Activated T-cell treated with anti-CD3 and anti-CD28 coated beads, Interleukin-2, amount 50 U/mL, for 24 hours (primary cell): ENCODE measurements around the gene ZNF385A.
A peak's percentile ranks its signal among the peaks of the same experiment; 100 is the strongest.

Experiments
- DNase-seq: peaks from one replicate; pipeline ENCODE4 v3.0.0-alpha.2; 2020
- H3K27ac Mint-ChIP-seq: 2 replicates; pipeline ENCODE4 v1.8.0; 2020; ENCODE audit warnings: mild to moderate bottlenecking, mixed read lengths
- H3K27me3 Mint-ChIP-seq: 2 replicates; pipeline ENCODE4 v1.8.0; 2020; ENCODE audit warnings: mixed read lengths
- H3K36me3 Mint-ChIP-seq: 2 replicates; pipeline ENCODE4 v1.8.0; 2020; ENCODE audit warnings: low read depth, mixed read lengths
- H3K4me1 Mint-ChIP-seq: 2 replicates; pipeline ENCODE4 v1.8.0; 2020; ENCODE audit warnings: low read depth, mixed read lengths
- H3K4me3 Mint-ChIP-seq: 2 replicates; pipeline ENCODE4 v1.8.0; 2020; ENCODE audit warnings: mild to moderate bottlenecking, moderate library complexity, mixed read lengths
- H3K9me3 Mint-ChIP-seq: 2 replicates; pipeline ENCODE4 v1.8.0; 2020; ENCODE audit warnings: mixed read lengths

Gene ZNF385A

GRCh38 chr12:54377797-54378515, 6.6 kb downstream of the ZNF385A start:
- no peaks in the 10 kb centered on the region for H3K9me3 Mint-ChIP-seq
- no peak for DNase-seq
- H3K36me3 Mint-ChIP-seq, result no peaks in the 10 kb centered on the region
- H3K4me1 Mint-ChIP-seq, result peaks cover 15% of the 10 kb centered on the region
- H3K4me3 Mint-ChIP-seq, result no peak overlapping the region
- no peak overlapping the region for H3K27ac Mint-ChIP-seq
- no peaks in the 10 kb centered on the region for H3K27me3 Mint-ChIP-seq

- H3K4me1 Mint-ChIP-seq, result peaks cover 14% of the 10 kb centered on the region
- H3K9me3 Mint-ChIP-seq, result no peaks in the 10 kb centered on the region
- H3K36me3 Mint-ChIP-seq, result no peaks in the 10 kb centered on the region
- H3K27ac Mint-ChIP-seq, result no peak overlapping the region
- H3K4me3 Mint-ChIP-seq, result no peak overlapping the region
- DNase-seq, result no peak
- no peaks in the 10 kb centered on the region for H3K27me3 Mint-ChIP-seq
Measured at GRCh38 chr12:54377007-54377406, 7.5 kb downstream of the ZNF385A start.

- H3K4me3 Mint-ChIP-seq, result no peak overlapping the region
- no peak overlapping the region for H3K27ac Mint-ChIP-seq
- no peak for DNase-seq
- no peaks in the 10 kb centered on the region for H3K36me3 Mint-ChIP-seq
- no peaks in the 10 kb centered on the region for H3K9me3 Mint-ChIP-seq
- peaks cover 15% of the 10 kb centered on the region for H3K4me1 Mint-ChIP-seq
- no peaks in the 10 kb centered on the region for H3K27me3 Mint-ChIP-seq
Measured at GRCh38 chr12:54376596-54376995, 7.9 kb downstream of the ZNF385A start.

GRCh38 chr12:54375259-54375579, 9.3 kb downstream of the ZNF385A start:
- H3K27me3 Mint-ChIP-seq, result no peaks in the 10 kb centered on the region
- no peak for DNase-seq
- H3K4me3 Mint-ChIP-seq, result no peak overlapping the region
- H3K9me3 Mint-ChIP-seq, result no peaks in the 10 kb centered on the region
- H3K36me3 Mint-ChIP-seq, result no peaks in the 10 kb centered on the region
- no peak overlapping the region for H3K27ac Mint-ChIP-seq
- H3K4me1 Mint-ChIP-seq, result peaks cover 15% of the 10 kb centered on the region

- H3K27ac Mint-ChIP-seq, result no peak overlapping the region
- peaks cover 15% of the 10 kb centered on the region for H3K4me1 Mint-ChIP-seq
- no peaks in the 10 kb centered on the region for H3K27me3 Mint-ChIP-seq
- no peaks in the 10 kb centered on the region for H3K36me3 Mint-ChIP-seq
- H3K9me3 Mint-ChIP-seq, result no peaks in the 10 kb centered on the region
- DNase-seq, result no peak
- no peak overlapping the region for H3K4me3 Mint-ChIP-seq
Measured at GRCh38 chr12:54374562-54375258, 9.8 kb downstream of the ZNF385A start.

GRCh38 chr12:54373649-54374561, 10.6 kb downstream of the ZNF385A start:
- Mint-ChIP-seq H3K4me1 (peaks cover 15% of the 10 kb centered on the region), H3K9me3 (no peaks in the 10 kb centered on the region), H3K4me3 (no peak overlapping the region), H3K27me3 (no peaks in the 10 kb centered on the region), H3K36me3 (no peaks in the 10 kb centered on the region), H3K27ac (no peak overlapping the region)
- DNase-seq, result no peak

GRCh38 chr12:54372113-54372806, 12.3 kb downstream of the ZNF385A start:
- H3K4me1 Mint-ChIP-seq, result peaks cover 27% of the 10 kb centered on the region
- H3K36me3 Mint-ChIP-seq, result no peaks in the 10 kb centered on the region
- peak overlapping the region; percentile 61 for H3K27ac Mint-ChIP-seq
- no peak for DNase-seq
- no peaks in the 10 kb centered on the region for H3K9me3 Mint-ChIP-seq
- H3K4me3 Mint-ChIP-seq, result no peak overlapping the region
- no peaks in the 10 kb centered on the region for H3K27me3 Mint-ChIP-seq

GRCh38 chr12:54371328-54372112, 13.0 kb downstream of the ZNF385A start:
- H3K9me3 Mint-ChIP-seq, result no peaks in the 10 kb centered on the region
- H3K4me1 Mint-ChIP-seq, result peaks cover 27% of the 10 kb centered on the region
- H3K27me3 Mint-ChIP-seq, result no peaks in the 10 kb centered on the region
- no peak overlapping the region for H3K4me3 Mint-ChIP-seq
- no peak overlapping the region for H3K27ac Mint-ChIP-seq
- DNase-seq, result no peak
- no peaks in the 10 kb centered on the region for H3K36me3 Mint-ChIP-seq

- Mint-ChIP-seq H3K9me3 (no peaks in the 10 kb centered on the region), H3K36me3 (no peaks in the 10 kb centered on the region), H3K27me3 (no peaks in the 10 kb centered on the region), H3K4me1 (peaks cover 27% of the 10 kb centered on the region), H3K4me3 (peak overlapping the region; percentile 68), H3K27ac (no peak overlapping the region)
- peak; percentile 70 for DNase-seq
Measured at GRCh38 chr12:54370171-54370730, 14.3 kb downstream of the ZNF385A start.

GRCh38 chr12:54369597-54370131, 14.9 kb downstream of the ZNF385A start:
- Mint-ChIP-seq H3K27ac (no peak overlapping the region), H3K36me3 (no peaks in the 10 kb centered on the region), H3K4me1 (peaks cover 31% of the 10 kb centered on the region)

GRCh38 chr12:54368709-54369596, 15.6 kb downstream of the ZNF385A start:
- H3K27ac Mint-ChIP-seq, result peak overlapping the region; percentile 45
- peak overlapping the region; percentile 63 for H3K4me3 Mint-ChIP-seq
- peak; percentile 93 for DNase-seq
- H3K9me3 Mint-ChIP-seq, result no peaks in the 10 kb centered on the region
- no peaks in the 10 kb centered on the region for H3K36me3 Mint-ChIP-seq
- no peaks in the 10 kb centered on the region for H3K27me3 Mint-ChIP-seq
- peaks cover 38% of the 10 kb centered on the region for H3K4me1 Mint-ChIP-seq

More at GRCh38 chr12:54369597-54370131, 14.9 kb downstream of the ZNF385A start:
- Mint-ChIP-seq H3K9me3 (no peaks in the 10 kb centered on the region), H3K27me3 (no peaks in the 10 kb centered on the region), H3K4me3 (peak overlapping the region; percentile 63)
- no peak for DNase-seq

- DNase-seq, result no peak
- no peak overlapping the region for H3K4me3 Mint-ChIP-seq
- H3K9me3 Mint-ChIP-seq, result no peaks in the 10 kb centered on the region
- peaks cover 39% of the 10 kb centered on the region for H3K4me1 Mint-ChIP-seq
- no peaks in the 10 kb centered on the region for H3K36me3 Mint-ChIP-seq
- peak overlapping the region; percentile 45 for H3K27ac Mint-ChIP-seq
- H3K27me3 Mint-ChIP-seq, result no peaks in the 10 kb centered on the region
Measured at GRCh38 chr12:54368025-54368708, 16.4 kb downstream of the ZNF385A start.
